ENCODE measurements around the gene GAPDHS.

The GAPDHS gene

GRCh38 chr19:35557539-35558399 lies 24.5 kb downstream of the GAPDHS start:
- DNase-seq (ENCODE audit: low spot score) = peak; percentile 28

GRCh38 chr19:35558400-35559280 lies 25.4 kb downstream of the GAPDHS start:
- DNase-seq (ENCODE audit: low spot score) = no peak

- DNase-seq (ENCODE audit: low spot score) = no peak
These were observed 26.0 kb downstream of the GAPDHS start for GRCh38 chr19:35559281-35559659.

- no peak for DNase-seq (ENCODE audit: low spot score)
These were observed 26.5 kb downstream of the GAPDHS start for GRCh38 chr19:35559781-35560180.

GRCh38 chr19:35560271-35560670 lies 27.0 kb downstream of the GAPDHS start:
- DNase-seq (ENCODE audit: low spot score) = no peak

- DNase-seq (ENCODE audit: low spot score) = no peak
These were observed 27.4 kb downstream of the GAPDHS start for GRCh38 chr19:35560677-35561076.

GRCh38 chr19:35561436-35561835 lies 28.2 kb downstream of the GAPDHS start:
- no peak for DNase-seq (ENCODE audit: low spot score)

- no peak for DNase-seq (ENCODE audit: low spot score)
These were observed 29.1 kb downstream of the GAPDHS start for GRCh38 chr19:35562336-35562735.

- DNase-seq (ENCODE audit: low spot score) = no peak
These were observed 29.5 kb downstream of the GAPDHS start for GRCh38 chr19:35562776-35563175.

- no peak for DNase-seq (ENCODE audit: low spot score)
These were observed 30.1 kb downstream of the GAPDHS start, which contains the start of gene ATP4A for GRCh38 chr19:35563207-35563829. TSS of gene ATP4A (minus strand) at chr19:35563658. CDS start at chr19:35563629, 29 bp downstream.

GRCh38 chr19:35565016-35565856 lies 32.0 kb downstream of the GAPDHS start:
- DNase-seq (ENCODE audit: low spot score) = no peak

GRCh38 chr19:35566738-35567137 lies 33.5 kb downstream of the GAPDHS start:
- no peak for DNase-seq (ENCODE audit: low spot score)

- no peak for DNase-seq (ENCODE audit: low spot score)
These were observed 36.1 kb downstream of the GAPDHS start for GRCh38 chr19:35569281-35569781.

- DNase-seq (ENCODE audit: low spot score) = no peak
These were observed 38.2 kb downstream of the GAPDHS start for GRCh38 chr19:35571406-35571965.

GRCh38 chr19:35577918-35578317 lies 44.7 kb downstream of the GAPDHS start:
- no peak for DNase-seq (ENCODE audit: low spot score)

GRCh38 chr19:35578707-35579106 lies 45.5 kb downstream of the GAPDHS start:
- no peak for DNase-seq (ENCODE audit: low spot score)

GRCh38 chr19:35582760-35583159 lies 49.5 kb downstream of the GAPDHS start:
- no peak for DNase-seq (ENCODE audit: low spot score)

GRCh38 chr19:35585848-35586247 lies 52.6 kb downstream of the GAPDHS start, which contains the start of gene PMIS2:
TSS of gene PMIS2 (plus strand) at chr19:35586173. CDS start at chr19:35586260, 87 bp downstream.
- no peak for DNase-seq (ENCODE audit: low spot score)

- no peak for DNase-seq (ENCODE audit: low spot score)
These were observed 54.1 kb downstream of the GAPDHS start for GRCh38 chr19:35587321-35587720.

GRCh38 chr19:35590875-35591274 lies 57.6 kb downstream of the GAPDHS start:
- no peak for DNase-seq (ENCODE audit: low spot score)

- peak; percentile 15 for DNase-seq (ENCODE audit: low spot score)
These were observed 59.0 kb downstream of the GAPDHS start for GRCh38 chr19:35592226-35592625.

Measured in activated CD4-positive, alpha-beta T cell treated with anti-CD3 and anti-CD28 coated beads, Interleukin-2, Interleukin-4, amounts not matched to agents 100 ng/mL and 50 ng/mL, durations not matched to agents 16 hours and 8 hours (primary cell).